HG02571 (cell line): ENCODE measurements around the gene TCIRG1.

ENCODE experiments used
- ATAC-seq: cut with Tn5 transposase; IDR thresholded peaks from one replicate; pipeline ENCODE4 v1.9.1; 2021; ENCODE audit warnings: mild to moderate bottlenecking, moderate library complexity; ENCODE audit not compliant: unreplicated experiment

Gene TCIRG1

GRCh38 chr11:68049509-68050370 is 10.9 kb downstream of the TCIRG1 start:
- no peak for ATAC-seq

DNA sequence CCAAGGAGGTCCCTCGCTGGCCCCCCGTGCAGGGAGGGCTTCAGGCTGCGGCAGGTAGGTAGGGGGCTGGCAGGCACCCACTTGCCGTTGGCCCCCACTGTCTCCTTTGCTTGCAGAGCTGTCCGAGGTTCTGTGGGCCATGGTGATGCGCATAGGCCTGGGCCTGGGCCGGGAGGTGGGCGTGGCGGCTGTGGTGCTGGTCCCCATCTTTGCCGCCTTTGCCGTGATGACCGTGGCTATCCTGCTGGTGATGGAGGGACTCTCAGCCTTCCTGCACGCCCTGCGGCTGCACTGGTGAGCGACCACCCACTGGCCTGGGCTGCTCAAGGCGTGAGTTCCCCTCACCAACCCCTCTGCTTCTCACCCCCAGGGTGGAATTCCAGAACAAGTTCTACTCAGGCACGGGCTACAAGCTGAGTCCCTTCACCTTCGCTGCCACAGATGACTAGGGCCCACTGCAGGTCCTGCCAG is 11.6 kb downstream of the TCIRG1 start:
- no peak for ATAC-seq

DNA sequence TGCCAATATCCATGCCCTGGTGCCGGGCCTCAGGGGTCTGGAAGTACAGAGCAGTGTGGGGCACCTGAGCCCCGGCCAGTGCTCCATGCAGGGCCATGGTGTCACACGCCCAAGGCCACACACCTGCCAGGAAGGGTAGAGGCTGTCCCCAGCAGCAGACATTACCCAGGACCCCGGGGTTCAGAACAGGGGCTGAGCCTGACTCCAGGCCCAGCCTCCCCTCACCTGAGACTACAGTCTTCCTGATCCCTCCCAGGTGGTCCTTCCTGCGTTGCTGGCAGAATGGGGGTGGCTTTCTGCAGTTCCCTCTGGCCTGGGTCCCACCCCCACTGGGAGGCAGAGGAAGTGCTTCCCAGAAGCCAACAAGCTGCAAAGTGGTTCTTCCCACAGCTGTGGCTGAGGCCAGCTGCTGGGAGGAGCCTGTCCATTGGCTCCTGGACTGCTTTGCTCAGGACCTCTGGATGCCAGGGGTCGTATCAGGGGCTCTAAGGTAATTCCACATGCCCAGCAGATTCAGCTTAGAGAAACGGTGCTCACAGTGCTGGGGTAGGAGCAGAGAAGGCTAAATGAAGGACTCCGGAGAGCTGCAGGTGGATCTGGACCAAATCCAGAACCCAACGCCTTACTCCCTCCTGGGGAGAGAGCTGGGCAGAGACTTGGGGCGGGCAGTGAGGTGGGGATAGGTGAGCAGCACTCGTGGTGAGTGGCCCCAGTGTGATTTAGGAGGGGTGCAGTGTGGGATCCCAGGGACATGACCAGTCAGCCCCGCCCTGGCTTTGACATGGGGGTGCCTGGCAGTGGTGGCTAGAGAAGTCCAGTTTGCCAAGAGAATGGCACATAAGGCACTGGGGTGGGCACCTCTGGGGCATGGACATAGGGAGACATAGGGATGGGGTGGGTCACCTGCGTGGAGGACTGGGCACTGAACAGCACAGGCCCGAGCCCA is 12.6 kb downstream of the TCIRG1 start:
- no peak for ATAC-seq

GRCh38 chr11:68052137-68052873 is 13.5 kb downstream of the TCIRG1 start:
- ATAC-seq = no peak

GRCh38 chr11:68053117-68053516 is 14.3 kb downstream of the TCIRG1 start:
- no peak for ATAC-seq

DNA sequence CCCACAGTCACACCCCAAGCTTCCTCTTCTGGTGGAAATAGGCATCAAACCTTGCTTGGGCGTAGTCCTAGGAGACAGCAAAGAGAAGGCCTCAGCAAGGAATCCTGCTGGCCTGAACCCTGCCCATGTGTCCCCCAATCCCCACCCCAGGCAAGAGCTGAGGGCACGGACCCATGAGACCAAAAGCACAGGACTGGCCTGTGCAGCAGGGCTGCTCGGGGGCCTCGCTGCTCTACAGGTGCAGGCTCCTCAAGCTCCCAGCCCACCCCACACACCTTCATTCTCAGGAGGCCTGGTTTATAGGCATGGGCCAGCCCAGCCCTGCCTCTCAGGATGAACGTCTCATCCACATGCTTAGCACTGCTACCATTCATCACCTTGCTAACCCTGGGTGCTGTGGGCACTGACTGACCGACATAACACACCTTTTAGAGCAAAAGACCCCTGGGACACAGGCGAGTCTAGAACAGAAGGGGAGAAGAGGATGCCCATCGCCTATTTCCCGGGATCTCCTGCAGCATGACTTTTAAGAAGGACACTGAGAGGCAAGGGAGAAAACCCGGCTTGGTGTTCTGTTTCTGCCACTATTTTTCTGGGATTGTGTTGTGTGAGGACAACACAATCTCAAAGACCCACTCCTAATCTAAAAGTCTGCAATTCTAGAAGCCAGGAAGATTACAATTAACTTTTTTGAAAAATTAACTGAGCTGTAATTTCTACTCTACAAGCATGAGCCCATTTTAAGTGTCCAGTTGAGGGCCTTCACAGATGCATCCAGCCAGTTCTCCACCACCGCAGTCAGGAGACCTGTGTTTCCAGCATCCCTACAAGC is 15.4 kb downstream of the TCIRG1 start:
- ATAC-seq = no peak

DNA sequence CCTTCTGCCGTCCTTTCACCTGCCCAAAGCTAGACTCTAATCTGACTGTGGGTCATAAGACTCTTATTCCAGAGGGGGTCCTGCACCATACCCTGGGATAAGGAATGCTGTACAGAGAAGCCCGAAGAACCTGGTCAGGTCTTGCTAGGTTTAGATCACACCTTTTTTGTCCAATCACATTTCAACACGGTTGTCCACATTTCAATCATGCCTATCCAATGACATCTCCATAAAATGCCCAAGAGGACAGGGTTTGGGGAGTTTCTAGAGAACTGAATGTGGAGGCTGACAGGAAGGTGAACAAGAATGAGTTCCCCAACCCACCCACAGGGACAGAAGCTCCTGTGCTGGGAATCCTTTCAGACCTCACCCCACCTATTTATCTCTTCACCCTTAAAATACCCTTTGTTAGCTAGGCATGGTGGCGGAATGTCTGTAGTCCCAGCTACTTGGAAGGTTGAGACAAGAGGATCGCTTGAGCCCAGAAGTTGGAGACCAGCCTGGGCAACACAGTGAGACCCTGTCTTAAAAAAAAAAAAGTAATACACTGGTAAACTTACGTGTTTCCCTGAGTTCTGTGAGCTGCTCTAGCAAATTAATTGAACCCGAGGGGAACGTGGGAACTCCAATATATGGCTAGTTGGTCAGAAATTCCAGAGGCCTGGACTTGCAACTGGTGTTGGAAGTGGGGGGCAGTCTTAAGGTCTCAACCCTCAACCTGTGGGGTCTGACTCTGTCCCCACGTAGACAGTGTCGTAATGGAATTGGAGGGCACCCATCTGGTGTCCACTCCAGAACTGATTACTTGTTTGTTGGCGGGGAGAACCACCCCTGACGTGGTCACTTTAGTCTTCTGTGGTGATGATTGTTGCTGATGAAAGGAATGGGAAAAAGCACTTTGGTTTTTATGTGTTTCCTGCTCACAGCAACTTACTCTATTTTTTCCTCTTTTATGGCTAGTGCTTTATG is 17.8 kb downstream of the TCIRG1 start:
- no peak for ATAC-seq

DNA sequence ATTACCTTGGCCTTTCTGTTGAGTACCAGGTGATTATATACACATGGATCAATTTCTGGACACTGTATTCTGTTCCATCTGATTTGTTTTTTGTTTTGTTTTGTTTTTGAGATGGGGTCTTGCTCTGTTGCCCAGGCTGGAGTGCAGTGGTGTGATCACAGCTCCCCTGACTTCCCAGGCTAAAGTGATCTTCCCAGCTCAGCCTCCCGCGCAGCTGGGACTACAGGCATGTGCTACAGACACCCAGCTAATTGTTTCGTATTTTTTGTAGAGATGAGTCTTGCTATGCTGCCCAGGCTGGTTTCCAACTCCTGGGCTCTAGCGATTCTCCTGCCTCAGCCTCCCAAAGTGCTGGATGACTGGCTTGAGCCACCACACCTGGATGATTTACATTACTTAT is 19.0 kb downstream of the TCIRG1 start:
- ATAC-seq = no peak

DNA sequence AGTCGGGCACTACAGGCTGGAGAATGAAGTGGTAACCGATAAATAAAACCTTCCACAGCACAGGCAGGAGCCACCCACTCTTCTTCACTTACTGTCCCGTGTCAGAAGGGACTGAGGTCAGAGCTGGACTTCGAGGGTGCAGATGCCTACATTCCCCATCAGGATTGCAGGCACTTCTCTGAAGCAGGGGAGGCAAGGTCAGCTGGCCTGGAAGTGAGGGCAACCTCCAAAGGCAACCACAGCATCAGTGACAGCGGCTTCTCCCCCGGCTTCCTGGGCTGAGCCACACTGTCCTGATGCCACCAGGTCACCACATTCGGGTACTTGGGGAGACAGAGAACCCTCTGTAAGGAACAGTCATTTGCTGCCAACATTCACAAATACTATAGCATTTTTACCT is 22.7 kb downstream of the TCIRG1 start:
- no peak for ATAC-seq

DNA sequence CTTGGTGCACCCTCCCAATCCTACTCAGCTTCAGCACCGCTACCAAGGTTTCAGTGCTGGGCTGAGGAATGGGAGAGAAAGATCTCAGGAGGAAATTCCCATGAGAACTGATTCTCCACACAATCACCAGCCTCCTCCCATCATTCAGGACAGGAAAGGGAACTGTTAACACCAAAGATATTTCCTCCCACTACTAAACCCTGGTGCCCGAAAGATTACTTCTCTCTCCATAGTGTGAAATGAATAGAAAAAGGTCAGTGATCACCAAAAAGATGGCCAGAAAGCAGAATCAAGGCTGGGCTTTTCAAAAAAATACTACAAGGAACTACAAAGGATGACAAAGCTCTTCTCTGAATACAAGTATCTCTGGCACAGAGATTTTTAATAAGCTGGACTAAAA is 26.1 kb downstream of the TCIRG1 start:
- no peak for ATAC-seq

DNA sequence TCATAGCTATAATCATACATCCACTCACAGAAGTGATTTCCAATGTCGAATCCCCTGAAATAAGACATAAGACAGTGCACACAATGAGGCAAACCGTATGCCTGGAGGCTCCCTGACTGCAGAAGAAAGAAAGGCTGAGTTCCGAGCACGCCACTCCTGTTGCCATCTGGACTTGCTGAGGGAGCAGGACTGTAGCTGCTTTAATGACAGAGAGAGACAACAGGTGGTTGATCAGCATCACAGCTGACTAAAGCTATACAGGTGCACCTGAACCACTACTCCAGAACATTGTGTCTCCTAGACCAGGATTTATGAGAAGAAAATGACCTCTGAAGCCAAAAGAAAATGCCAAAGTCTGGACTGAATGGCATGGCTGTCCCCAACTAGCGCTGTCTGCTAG is 27.0 kb downstream of the TCIRG1 start:
- ATAC-seq = no peak

- ATAC-seq = no peak
Measured at GRCh38 chr11:68066742-68067141, 27.9 kb downstream of the TCIRG1 start.

DNA sequence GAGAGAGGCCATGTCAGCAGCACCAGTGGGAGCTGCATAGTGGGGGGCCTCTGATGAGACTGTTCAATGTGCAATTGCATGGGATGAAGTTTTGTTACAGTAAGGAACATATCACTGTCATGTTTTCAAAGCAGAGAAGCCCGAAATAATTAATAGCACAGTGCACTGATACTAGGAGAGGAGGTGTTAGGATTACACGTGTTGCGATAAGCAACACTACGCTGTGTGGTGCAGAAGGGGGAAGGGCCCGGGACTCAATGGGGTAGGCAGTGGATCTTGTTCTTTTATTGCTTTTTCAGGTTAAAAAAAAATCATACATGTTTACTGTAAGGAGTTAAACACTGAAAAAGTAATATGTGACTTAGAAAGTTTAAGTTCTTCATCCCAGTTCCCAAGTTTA is 29.2 kb downstream of the TCIRG1 start:
- no peak for ATAC-seq

GRCh38 chr11:68071281-68072048 is 32.6 kb downstream of the TCIRG1 start:
- ATAC-seq = no peak

DNA sequence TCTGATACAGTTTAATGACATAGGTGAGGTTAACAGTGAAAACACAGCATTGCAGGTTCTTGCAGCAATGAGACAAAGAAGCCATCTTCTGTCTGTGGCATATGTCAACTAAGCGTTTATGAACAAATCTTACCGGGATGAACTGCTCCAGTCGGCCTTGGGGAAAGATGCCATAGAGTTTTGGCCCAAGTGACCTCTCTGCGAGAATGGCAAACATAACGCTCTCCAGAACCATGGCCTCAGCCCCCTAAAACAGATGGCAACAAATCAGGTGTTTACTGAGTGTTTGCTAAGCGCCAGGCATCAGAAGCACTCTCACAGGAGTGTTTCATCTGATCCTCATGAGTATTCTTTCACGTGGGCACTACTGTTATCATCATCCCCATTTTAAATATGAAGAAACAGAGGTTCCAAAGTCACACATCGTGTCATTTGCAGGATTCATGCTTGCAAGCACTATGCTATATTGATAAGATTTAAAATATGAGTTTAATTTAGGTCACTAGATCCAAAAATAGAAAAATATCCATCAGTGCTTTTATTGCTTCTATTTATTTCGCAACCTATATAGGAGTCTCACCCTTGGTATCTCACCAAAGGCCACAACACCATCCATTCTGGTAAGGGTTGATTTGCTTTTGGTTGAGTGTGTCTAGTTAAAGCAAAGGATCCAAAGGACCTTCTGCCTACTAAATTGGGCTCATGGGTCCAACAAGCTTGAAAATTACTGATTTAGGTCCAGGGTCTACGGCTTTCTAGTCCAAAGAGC is 35.9 kb downstream of the TCIRG1 start:
- no peak for ATAC-seq

GRCh38 chr11:68076371-68077042 is 37.7 kb downstream of the TCIRG1 start:
- ATAC-seq = no peak
